Myocyte (in vitro differentiated cells): ENCODE measurements around the gene RBFOX2. TPM values are rescaled to one million over a fixed set of nuclear protein-coding genes. Genes with fewer than 3 reads are reported as not detected.
A peak's percentile ranks its signal among the peaks of the same experiment; 100 is the strongest.

Experiments
- DNase-seq: peaks from one replicate; pipeline ENCODE4 v3.0.0-alpha.2; 2012; ENCODE audit warnings: low read depth
- total RNA-seq: library from RNA; depleted of rRNA; stranded (reverse); fragments of >200 nt; gene quantifications from 2 replicates; pipeline ENCODE4 v1.2.3, GENCODE V29; 2014

The RBFOX2 gene
- total RNA-seq, 1 donor from 2014 or later: 179 TPM

DNA sequence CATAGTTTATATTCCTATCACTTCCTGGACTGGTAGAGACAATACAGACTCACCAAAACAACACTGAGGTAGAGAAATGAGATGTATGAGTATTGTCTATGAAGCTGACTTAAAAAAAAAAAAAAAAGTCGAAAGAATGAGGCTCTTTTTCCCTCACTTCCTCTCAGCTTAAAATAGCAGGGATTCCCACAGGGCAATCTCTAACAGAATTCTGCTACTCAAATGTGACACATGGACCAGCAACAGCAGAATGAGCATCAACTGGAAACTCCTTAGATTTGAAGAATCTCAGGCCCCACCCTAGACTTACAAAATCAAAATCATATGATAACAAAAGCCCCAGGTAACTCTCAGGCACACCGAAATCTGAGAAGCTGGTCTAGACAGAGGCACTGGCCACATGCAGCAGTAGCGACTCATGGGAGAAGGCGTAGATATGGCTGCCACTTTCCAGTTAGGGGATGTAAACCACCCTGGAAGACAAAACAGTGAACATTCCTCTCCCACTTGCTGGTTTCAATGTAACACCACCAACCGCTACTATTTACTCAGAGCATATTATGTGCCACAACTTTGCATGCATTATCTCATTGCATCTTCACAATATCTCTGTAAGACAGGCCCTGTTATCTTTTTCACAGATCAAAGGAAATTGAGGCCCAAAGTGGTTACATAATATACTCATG is 128.0 kb downstream of the RBFOX2 start:
- DNase-seq: peak; percentile 38

DNA sequence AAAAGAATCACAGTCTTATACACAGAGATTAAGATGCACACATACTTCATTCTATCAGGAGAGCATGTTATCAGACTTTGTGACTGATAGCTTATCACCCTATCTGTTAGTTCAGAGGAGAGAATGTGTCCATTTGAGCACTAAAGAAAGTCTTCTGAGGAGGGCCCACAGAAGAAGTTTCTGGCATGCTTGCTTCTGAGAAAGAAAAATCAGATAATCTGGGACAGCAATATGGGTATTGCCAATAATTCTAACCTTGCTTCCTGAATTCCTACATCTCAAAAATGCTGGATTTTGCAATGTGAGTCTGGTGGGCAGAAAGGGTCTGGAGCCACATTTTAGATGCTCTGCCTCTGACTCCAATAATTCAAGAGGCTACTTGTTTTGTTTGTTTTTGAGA is 128.9 kb downstream of the RBFOX2 start:
- no peak for DNase-seq

DNA sequence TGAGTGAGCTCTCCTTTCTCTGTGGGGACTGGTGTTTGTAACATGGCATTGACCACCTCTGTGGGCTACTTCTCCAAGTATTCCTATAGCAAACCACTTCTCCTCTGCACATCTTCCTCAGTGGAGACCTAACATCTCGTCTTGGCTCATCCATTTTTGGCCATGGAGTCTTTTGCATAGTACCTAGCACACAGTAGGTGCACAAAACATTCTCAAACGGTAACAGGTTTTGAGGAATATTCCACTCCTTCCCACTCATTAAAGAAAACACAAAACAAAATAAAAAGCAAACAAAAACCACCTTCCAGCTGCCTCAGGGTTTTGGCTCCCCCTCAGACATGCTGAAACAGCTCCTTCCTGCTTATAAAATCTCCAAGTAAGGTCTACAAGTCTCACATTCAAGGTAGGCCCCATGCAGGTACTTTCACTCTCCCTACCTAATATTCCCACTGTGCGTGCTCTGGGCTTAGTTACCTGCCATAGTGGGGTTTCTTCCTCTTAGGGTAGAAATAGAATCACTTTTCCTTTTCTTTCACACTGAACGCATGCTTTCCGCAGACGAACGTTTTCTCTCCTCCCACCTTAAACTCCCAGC is 132.4 kb downstream of the RBFOX2 start:
- DNase-seq: no peak

DNA sequence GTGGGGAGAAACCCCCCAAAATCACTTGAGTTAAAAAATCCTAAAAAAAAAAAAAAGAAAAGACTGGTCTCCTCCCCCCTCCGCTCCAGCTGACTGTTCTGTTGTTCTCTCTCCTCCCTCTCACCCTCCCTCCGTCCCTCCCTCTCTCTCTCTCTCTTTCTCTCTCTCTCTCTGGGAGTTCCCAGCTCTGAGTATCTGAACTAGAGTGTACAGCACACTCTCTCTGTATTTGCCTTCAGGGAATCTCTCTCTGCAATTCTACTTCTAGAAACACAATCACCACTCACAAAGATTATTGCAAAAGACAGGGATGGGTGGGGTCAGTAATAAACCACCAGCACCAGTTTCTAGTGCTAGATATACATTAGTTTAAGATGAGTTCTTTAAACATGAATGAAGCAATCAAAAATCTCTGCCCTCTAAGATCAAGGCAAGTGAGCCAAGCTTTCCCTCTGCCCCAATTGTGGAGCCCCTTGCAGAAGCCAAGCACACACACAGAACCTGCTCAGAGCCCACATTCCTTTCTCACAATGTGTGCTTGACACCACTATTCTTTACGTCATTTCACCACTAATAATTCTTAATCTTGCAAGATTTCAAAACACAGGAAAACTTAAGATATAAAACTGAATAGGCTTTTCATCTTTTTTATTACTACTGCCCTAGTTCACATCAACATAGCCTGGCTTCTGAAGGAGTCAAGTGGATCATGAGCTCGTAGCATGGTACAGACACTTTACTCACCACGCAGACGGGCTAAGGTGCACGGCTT is 133.5 kb downstream of the RBFOX2 start:
- DNase-seq: peak; percentile 66

DNA sequence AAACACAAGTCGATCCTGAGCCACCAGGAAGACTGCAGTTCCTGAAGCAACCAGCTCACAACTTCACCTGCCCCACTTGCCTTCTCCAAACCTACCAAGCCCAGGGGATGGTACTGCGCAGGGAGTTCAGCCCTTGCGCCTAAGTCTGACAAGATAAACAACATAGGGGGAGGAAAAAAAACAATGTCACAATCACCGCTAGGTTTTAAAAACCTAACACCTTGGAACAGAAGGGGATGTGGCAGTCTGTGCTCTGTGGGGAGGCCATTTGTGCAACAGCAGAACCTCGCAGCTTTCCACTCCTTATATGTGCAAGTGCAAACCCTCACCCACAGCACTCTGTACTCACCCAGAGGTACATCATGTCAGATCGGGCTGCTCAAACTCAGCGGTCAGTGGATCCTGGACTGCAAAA is 134.2 kb downstream of the RBFOX2 start:
- DNase-seq: no peak

DNA sequence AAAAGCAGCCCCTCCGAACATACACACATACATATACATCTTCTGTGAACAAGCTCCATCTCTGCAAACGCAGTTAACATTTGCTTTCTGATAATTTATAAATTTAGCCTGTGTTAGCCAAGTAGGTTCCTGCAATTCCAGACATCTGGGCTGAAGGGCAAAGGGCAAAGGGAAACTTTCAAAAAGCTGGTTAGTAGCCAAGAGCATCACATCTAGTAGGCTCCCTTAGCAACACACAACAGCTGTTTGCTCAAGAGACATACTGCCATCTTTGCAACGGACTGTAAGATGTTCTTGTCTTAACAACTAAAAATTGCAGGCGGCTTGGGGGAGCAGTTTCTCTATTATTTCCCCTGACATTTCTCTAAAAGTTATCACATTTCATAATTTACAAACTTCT is 134.9 kb downstream of the RBFOX2 start:
- DNase-seq: peak; percentile 52

DNA sequence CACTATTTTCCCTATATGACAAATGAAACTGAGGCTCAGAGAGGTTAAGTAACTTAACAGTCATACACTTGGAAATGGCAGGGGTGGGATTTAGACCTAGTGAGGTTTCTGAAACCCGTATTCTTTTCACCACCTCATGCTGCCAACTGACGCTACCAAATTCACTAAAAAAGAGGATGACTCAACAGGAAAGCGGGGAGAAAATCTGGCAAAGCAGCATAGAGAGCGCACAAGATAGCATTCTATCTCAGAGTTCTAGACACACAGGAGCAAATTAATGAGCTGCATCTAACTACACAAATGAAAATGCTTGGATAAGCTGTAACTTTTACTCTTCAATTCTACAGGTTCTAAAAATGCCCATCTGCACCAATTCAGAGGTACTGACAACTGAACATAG is 136.4 kb downstream of the RBFOX2 start:
- DNase-seq: peak; percentile 68

DNA sequence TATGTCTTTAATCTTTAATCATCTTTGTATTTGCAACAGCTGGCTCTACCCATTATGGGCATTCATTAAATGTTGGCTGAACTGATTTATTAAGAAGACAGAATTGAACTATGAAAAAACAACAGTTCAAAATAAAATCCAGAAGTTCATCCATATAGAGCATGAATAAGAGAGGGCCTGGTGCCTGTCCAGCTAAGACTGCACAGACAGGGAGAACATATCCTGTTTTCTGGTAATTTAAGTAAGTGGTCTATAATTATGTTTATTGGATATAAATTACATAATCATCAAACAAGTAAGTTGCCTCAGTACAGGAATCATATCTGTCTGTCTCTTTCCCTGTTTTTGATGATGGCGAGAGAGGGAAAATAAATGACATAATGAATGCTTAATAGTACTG is 137.2 kb downstream of the RBFOX2 start:
- no peak for DNase-seq

DNA sequence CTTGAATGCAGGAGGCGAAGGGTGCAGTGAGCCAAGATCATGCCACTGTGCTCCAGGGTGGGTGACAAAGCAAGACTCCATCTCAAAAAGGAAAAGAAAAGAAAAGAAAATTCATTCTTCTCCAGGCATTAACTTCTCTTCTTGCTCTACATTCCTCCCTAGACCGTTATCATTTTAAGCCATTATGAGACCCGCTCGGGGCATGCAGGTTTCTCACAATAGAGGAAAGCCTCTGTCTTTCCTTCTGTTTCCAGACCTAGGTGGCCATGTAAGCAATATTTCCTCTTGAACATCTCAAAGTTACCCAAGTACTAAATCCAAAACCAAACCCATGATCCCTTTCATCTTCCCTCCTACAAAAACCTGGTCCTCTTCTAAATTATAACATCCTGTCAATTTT is 139.6 kb downstream of the RBFOX2 start:
- no peak for DNase-seq

DNA sequence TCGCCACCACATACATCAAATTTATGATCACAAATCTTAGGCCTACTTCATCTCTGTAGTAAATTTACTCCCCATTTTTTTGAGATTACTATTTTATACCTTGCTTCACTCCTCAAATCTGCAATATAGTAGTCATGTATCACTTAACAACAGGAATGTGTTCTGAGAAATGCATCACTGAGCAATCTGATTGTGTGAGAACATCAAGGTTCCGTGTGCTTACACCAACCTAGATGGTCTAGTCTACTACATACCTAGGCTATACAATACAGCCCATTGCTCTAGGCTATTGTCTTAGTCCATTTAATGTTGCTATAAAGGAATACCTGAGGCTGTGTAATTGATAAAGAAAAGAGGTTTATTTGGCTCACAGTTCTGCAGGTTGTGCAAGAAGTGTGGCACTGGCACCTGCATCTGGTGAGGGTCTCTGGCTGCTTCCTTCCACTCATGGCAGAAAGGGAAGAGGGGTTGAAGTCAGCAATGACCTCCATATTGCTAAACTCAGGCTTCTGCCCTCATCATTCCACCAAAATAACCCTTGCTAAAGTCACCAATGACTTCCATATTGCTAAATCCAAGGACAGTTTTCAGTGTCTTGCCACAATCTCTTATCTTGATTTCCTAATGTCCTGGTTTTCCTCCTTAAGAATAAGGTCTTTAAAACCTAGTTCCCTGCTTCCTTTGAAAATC is 140.3 kb downstream of the RBFOX2 start:
- DNase-seq: no peak

DNA sequence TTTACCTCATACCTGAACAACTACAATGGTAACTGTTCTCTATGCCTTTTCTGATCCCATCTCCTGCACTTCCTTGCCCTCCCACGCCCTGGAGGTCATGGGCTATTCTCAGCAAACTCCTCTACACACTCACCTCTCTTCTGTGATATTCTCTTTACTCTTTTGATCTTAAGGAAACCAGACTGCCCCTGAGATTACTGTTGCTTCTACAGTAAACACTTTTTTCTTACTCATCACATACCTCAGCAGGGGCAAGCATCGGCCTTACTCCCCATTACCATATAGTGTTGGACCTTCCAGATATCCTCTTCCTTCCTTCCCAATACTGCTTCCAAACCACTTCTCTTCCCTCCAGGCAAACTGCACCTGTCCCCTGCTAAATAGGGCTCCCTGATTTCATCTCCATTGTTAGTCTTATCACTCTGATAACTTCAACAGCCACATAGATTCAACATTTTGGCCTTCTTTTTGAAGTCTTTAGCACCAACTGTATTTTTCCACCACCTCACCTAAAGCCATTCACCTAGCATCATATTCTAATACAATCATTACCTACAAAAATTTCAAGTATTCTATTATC is 141.2 kb downstream of the RBFOX2 start:
- DNase-seq: peak; percentile 64

DNA sequence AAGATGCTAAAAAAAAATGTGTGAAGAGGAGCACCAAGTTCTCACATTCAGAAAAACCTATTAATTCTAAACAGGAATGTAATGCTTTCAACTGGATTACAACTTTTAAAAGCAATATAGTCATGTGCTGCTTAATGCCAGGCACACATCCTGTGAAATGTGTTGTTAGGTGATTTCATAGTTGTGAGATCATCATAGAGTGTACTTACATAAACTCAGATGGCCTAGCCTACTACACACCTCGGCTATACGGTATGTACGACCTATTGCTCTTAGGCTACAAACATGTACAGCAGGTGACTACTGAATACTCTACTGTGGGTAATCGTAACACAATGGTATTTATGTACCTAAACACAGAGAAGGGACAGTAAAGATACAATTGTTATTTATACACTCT is 142.3 kb downstream of the RBFOX2 start:
- DNase-seq: no peak

DNA sequence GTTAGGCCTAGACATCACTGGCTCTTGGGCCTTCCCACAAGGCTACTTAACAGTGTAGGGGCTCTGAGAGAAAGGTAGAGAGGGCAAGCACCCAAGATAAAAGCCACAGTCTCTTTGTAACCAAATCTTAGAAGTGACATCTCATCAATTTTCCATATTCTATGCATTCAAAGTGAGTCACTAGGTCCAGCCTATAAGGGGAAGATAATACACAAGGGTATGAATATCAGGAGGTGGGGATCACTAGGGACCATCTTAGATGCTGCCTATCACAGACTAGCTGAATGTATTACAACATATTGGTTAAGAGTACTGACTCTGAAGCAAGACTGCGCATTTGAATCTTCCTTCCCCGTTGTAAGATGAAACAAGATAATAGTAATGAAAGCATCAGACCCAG is 144.1 kb downstream of the RBFOX2 start:
- no peak for DNase-seq

DNA sequence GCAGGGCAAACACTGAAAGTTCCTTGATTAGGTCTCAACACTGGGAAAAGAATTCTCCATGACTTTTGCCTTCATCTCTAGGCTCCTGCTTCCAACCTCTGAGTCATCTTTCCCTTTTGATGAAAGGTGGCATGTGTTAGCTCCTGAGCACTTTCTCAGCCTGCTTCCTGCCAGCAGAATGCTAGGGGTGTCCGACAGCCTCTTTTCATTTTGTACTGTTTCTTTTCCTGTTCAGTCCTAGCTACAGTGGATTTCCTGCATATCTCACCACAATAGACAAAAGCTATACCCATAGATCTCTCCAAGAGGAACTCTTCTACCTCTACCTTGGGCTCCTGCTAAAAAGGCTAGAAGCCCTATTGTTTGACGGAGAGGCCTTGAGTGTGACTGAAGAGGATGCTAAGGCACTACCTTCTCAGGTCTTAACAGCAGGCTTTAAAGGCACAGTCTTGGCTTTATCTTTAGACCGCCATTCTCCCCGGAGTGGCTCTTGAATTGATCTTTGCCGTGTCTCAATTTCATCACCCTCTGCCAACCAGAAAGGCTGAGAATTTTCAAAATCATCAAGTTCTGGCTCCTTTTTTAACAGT is 145.5 kb downstream of the RBFOX2 start:
- peak; percentile 75 for DNase-seq

DNA sequence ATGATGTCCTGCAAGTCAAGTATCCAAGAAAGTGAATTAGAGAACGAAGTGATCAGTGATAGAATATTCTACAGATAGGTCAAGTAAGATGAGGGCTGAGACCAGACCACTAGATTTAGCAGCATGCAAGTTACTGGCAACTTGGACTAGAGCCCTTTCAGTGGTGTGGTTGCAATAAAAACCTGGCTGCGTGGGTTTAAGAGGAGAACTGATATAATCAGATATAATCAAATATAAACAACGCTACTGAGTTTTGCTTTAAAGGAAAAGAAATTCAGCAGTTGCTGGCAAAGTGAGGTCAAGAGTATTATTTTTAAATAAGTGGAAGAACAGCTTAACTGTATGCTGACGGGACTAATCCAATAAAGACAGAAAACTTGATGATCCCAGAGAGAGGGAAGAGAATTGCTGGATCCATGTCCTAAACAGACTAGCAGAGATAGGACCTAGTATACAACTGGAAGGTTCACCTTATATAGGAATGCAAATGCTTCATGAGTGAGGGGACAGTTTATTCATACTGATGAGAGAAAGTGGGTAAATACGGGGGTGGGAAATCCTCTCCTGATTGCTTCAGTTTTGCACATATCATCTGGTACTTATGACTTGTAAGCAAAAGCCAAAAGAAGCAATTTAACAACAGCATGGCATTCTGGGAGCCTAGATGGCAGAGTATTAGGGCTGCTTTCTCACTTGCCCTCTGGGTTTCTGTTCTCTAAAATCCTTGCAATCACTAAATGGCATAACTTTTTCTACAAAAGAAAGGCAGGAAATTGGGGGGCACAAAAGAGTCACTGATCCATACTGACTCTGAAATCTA is 146.2 kb downstream of the RBFOX2 start:
- DNase-seq: peak; percentile 57

DNA sequence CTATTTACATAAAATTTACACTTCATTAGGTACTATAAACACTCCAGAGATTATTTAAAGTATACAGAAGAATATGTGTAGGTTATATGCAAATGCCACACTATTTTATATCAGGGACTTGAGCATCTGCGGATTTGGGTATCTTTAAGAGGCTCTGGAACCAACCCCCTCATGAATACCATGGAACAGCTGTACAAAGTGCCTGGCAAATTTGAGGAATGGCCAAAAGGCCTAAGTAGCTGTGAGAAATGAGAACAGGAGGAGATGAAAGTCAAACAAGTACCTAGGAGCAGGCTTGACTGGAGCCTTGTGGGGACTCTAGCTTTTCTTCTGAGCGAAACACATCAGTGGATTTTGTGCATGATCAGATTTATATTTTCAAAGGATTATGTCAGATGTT is 149.3 kb downstream of the RBFOX2 start:
- no peak for DNase-seq

DNA sequence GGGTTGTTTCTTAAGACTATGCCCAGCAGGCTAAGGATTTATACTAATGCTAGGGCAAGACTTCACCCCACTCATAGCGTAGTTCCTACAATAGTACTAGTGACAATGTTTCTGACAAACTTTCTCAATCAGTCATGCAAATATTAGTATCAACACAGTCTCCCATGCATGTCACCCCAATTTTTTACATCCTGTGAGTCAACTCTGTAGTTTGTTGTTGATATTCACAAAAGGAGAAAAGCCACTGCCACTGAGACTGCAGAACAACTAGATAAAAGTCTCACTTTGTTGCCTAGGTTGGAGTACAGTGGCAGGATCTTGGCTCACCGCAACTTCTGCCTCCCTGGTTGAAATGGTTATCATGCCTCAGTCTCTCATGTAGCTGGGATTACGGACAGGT is 155.2 kb downstream of the RBFOX2 start:
- DNase-seq: no peak

DNA sequence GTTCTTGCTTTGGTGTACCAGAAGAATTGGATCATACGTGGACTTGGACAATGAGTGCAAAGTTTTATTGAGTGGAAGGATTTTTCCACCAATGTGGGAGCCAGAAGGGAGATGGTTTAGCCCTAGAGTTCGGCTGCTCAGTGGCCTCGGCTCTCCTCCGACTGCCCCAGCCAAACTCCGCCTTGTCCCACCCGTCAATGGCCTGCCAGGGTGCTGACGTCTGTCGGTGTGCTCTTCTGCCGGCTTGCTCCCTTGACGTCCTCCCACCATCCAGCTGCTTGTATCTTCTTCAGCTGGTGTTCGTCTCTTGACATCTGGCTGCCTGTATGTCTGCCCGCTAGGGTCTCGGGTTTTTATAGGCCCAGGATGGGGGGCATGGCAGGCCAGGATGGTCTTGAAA is 156.2 kb downstream of the RBFOX2 start:
- no peak for DNase-seq

DNA sequence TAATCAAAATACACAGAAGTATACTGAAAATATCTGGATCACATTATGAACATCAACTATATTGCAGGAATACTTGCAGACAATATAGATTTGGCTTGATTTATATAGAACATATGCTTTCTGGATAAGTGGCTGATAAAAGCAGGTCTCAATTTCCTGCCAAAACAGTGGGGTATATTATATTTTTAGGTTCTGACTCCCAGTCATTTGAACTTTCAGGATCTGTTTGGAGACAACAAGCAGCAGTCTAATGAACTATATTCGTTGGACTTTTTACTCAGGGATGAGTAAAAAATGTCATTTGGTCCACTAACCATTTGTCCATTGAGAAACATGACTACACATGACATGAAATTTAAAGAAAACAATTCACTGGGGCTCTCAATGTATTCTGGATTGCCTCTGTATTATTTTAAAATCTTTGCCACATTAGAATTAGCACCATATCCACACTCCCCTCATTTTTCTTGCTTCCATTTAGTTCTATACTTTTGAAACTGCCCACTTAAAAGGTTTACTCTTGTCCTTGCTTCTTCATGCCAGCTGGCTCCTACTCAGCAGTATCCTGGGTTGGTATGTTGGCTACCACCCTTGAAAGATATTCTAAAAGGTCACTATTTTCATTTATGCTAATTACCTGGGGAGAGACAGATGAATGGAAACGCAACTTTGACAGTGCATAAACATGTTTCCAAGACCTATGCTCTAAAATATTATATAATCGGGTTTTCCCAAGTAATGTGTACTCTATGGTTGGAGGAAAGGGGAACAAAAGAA is 157.9 kb downstream of the RBFOX2 start:
- DNase-seq: no peak

DNA sequence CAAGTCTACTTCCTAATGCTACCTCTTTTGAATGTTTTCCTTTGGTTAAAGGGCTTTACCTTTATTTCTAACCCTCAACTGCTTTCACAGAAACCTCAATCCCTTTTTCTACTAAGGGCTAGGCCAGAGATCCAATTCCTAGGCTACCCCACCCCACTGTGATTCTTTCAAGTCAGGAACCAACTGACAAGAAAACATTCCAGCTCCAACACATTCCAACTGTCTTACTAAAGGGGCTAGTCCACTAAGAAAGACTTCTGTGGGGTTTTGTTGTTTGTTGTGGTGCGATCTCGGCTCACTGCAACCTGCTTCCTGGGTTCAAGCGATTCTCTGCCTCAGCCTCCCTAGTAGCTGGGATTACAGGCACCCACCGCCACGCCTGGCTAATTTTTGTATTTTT is 159.7 kb downstream of the RBFOX2 start:
- DNase-seq: no peak
